ENCODE data around the gene ZNF444.
A peak's percentile ranks its signal among the peaks of the same experiment; 100 is the strongest.
"Not testable (repeated sequence)": the region's sequence is repeated elsewhere in the genome, so short reads cannot be mapped to it uniquely, and the experiment has no call there.

The ZNF444 gene

GRCh38 chr19:56148096-56148495, 7.0 kb downstream of the ZNF444 start:
- no peak for DNase-seq

- DNase-seq, result not testable (repeated sequence)
Observed at GRCh38 chr19:56148955-56149655, 8.0 kb downstream of the ZNF444 start.

- no peak for DNase-seq
Observed at GRCh38 chr19:56149656-56150038, 8.6 kb downstream of the ZNF444 start.

DNA sequence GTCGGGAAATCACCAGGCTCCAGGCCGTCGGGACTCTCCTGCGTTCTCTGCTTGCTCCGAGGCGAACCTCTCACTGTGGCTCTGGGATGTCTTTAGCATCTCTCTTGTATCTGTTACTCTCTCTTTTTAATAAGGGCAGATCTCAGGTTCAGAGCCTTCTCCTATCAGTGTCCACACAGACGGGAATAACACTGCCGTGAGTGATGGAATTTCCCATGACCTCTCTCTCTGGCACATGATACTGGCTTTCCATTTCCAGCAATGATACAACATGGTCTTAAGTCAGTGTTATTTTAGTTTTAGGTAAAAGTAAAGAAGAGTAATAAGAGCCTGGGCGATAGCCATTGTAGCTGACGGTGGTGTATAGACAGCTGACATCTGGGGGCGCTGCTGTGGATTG, 9.3 kb downstream of the ZNF444 start:
- DNase-seq, result no peak

DNA sequence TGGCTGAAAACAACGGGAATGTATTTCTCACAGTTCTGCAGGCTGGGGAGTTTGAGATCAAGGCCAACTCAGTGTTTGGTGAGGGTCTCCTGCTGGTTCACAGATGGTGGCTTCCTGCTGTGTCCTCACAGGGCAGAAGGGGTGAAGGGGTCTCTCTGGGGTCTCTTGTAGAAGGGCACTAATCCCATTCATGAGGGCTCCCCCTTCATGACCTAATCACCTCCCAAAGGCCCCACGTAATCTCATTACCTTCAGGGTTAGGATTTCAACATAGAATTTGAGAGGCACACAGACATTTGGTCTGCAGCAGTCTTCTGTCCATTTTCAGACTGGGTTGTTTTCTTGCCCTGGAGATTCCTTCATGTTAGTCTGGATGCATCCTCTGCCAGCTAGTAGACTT, 11.6 kb downstream of the ZNF444 start:
- no peak for DNase-seq

GRCh38 chr19:56153507-56153906, 12.4 kb downstream of the ZNF444 start:
- DNase-seq, result no peak

GRCh38 chr19:56155124-56155687, 14.1 kb downstream of the ZNF444 start:
- DNase-seq, result no peak

GRCh38 chr19:56156768-56157167, 15.7 kb downstream of the ZNF444 start:
- no peak for DNase-seq

GRCh38 chr19:56158170-56158757, 17.2 kb downstream of the ZNF444 start:
- DNase-seq, result no peak

- DNase-seq, result no peak
Observed at GRCh38 chr19:56159009-56159559, 18.0 kb downstream of the ZNF444 start.

DNA sequence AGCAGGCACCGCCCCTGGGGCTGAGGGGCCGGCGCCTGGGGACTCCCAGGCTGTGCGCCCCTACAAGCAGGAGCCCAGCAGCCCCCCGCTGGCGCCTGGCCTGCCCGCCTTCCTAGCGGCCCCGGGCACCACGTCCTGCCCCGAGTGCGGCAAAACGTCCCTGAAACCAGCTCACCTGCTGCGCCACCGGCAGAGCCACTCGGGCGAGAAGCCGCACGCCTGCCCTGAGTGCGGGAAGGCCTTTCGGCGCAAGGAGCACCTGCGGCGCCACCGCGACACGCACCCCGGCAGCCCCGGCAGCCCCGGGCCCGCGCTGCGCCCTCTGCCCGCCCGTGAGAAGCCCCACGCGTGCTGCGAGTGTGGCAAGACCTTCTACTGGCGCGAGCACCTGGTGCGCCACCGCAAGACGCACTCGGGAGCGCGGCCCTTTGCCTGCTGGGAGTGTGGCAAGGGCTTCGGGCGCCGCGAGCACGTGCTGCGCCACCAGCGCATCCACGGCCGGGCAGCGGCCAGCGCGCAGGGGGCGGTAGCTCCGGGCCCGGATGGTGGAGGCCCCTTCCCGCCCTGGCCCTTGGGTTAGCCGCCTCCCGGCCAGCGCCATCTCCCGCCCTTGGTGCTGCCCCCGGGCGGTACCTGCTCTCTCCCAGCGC, 18.7 kb downstream of the ZNF444 start:
- DNase-seq, result no peak

DNA sequence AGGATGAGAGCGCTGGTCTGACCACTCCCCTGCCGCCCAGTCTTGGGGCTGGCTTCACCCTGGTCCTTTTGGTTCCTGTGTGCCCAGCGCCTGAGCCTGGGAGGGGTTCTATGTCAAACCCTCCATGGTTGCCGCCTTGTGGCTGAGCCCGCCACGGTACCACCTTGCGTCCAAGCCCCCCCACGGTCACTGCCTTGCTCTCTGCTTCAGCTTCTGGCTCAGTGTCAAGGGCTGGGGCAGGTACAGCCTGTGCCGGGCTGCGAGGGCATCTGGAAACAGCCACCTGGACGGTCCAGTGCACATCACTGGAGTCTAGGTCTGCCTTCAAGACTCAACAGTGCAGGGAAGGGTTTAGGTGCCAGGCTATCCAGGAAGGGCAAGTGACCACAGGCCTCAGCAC, 20.4 kb downstream of the ZNF444 start:
- no peak for DNase-seq

DNA sequence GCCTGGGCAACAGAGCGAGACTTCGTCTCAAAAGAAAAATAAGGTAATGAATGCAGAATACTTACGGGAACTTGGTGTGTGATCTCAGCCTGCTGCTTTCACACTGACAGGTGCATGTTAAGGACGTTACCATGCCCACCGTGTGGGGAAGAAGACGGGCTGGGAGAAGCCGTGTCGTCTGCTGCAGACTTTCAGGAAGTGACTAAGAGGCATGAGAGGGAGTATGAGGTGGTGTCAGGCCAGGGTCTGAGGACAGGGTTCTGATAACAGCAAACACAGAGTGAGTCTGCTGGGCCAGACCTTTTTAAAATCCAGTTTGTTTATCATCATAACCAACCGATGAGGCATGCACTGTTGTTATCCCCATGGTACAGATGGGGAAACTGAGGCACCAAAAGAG, 21.2 kb downstream of the ZNF444 start:
- peak; percentile 8 for DNase-seq

DNA sequence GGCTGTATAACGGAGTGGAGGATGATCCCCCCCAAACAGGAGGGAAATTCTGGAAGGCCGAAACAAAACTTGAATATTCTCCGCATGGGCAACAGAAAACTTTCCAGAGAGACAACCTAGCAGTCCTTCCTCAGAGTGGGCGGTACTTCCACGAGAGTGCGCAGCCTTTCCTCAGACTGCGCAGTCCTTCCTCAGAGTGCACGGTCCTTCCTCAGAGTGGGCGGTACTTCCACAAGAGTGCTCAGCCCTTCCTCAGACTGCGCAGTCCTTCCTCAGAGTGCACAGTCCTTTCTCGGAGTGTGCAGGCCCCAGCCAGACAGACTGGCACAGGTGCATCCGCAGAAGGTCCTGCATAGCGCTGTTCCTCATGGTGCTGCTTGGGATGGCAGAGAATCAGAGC, 22.0 kb downstream of the ZNF444 start:
- no peak for DNase-seq

- no peak for DNase-seq
Observed at GRCh38 chr19:56167064-56167578, 26.0 kb downstream of the ZNF444 start.

- DNase-seq, result no peak
Observed at GRCh38 chr19:56170261-56170660, 29.2 kb downstream of the ZNF444 start.

- DNase-seq, result no peak
Observed at GRCh38 chr19:56174086-56174485, 33.0 kb downstream of the ZNF444 start.

GRCh38 chr19:56174550-56174949, 33.5 kb downstream of the ZNF444 start:
- no peak for DNase-seq

GRCh38 chr19:56175861-56176307, 34.8 kb downstream of the ZNF444 start, which contains the start of gene GALP:
Gene GALP, plus strand, starts transcription at chr19:56176008. Its CDS starts 1,101 bp downstream, at chr19:56177109.
- not testable (repeated sequence) for DNase-seq

GRCh38 chr19:56176310-56176709, 35.2 kb downstream of the ZNF444 start:
- DNase-seq, result not testable (repeated sequence)

GRCh38 chr19:56176881-56177280, 35.8 kb downstream of the ZNF444 start:
- no peak for DNase-seq

DNA sequence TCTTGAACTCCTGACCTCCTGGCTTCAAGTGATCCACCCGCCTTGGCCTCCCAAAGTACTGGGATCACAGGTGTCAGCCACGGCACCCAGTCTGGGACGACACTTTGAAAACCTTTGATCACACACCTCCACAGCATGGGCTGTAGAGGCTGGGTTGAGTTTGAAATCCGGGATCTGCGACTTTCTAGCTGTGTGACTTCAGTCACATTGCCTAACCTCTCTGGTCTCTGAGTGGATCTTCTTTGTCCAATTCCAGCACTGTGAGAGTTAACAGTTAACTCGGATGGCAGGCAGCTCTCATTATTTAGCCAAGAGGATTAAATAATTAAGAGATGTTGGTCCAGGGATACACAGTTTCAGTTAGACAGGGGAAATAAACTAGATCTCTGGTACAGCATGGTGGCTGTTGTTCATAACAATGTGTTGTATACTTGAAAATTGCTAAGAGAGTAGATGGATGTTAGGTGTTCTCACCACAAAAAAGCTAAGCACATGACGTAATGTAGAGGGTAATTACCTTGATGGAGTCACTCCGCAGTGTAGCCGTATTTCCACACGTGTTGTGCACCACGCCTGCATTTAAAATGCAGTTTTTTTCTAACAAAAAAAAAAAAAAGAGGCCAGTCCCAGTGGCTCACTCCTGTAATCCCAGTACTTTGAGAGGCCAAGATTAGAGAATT, 36.6 kb downstream of the ZNF444 start:
- DNase-seq, result no peak

- no peak for DNase-seq
Observed at GRCh38 chr19:56189785-56190184, 48.7 kb downstream of the ZNF444 start.
